ENCODE measurements around the gene IPO11.

Gene IPO11

DNA sequence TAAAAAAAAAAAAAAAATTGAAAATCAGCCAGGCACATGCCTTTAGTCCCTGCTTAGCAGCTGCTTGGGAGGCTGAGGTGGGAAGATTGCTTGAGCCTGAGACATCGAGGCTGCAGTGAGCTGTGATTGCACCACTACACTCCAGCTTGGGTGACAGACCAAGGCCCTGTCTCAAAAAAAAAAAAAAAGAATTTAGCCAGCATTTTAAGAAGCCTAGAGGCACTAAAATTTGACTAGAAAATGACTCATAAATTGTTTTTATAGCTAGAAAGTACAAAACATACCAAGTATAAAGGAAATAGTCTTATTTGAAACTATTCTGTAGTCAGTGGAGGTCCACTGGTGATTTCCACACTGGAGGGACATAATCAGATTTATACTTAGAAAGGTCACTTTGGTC, 183.5 kb downstream of the IPO11 start:
- Histone ChIP-seq H3K79me2 (ENCODE audit: insufficient read depth, low read depth) (no peaks in the 10 kb centered on the region), H3K27ac (no peak overlapping the region), H3K4me2 (no peak overlapping the region), H3K36me3 (ENCODE audit: insufficient read depth) (0 out of 2 replicates have a peak, but pooled peaks cover 6% of the 10 kb centered on the region), H3K4me1 (ENCODE audit: low read depth, poor library complexity, severe bottlenecking) (peaks cover 3% of the 10 kb centered on the region), H2AFZ (ENCODE audit: low read depth) (no peak overlapping the region), H3K9ac (no peak overlapping the region), H4K20me1 (ENCODE audit: insufficient read depth) (no peaks in the 10 kb centered on the region), H3K27me3 (ENCODE audit: insufficient read depth, low read depth) (no peaks in the 10 kb centered on the region), H3K4me3 (IDR thresholded peaks at IDR 0.05; ENCODE audit: insufficient read depth, low read depth, low read length) (no peak overlapping the region)
- TF ChIP-seq, protein P1, sequence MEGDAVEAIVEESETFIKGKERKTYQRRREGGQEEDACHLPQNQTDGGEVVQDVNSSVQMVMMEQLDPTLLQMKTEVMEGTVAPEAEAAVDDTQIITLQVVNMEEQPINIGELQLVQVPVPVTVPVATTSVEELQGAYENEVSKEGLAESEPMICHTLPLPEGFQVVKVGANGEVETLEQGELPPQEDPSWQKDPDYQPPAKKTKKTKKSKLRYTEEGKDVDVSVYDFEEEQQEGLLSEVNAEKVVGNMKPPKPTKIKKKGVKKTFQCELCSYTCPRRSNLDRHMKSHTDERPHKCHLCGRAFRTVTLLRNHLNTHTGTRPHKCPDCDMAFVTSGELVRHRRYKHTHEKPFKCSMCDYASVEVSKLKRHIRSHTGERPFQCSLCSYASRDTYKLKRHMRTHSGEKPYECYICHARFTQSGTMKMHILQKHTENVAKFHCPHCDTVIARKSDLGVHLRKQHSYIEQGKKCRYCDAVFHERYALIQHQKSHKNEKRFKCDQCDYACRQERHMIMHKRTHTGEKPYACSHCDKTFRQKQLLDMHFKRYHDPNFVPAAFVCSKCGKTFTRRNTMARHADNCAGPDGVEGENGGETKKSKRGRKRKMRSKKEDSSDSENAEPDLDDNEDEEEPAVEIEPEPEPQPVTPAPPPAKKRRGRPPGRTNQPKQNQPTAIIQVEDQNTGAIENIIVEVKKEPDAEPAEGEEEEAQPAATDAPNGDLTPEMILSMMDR (conservative IDR thresholded peaks at IDR 0.05; ENCODE audit: low read depth, low read length), result no peak

DNA sequence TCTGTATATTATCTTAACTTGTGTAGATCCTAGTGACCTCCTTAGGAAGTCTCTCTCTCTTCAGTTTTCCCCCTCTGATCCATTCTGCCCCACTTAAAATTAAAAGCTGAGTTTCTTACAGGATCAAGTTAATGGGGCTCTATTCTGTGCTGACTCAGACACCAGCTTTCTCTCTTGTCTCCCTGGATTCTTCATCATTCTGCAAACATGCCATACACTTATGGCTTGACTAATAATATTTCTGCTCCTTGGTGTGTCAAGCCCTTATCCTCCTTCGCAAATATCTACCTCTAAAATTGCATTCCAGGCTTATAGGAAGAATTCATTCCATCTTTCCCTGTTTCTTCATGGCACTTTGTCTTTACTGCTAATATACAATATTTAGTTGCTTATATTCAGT, 184.1 kb downstream of the IPO11 start:
- Histone ChIP-seq H3K27ac (no peak overlapping the region), H3K4me3 (IDR thresholded peaks at IDR 0.05; ENCODE audit: insufficient read depth, low read depth, low read length) (no peak overlapping the region), H3K79me2 (ENCODE audit: insufficient read depth, low read depth) (no peaks in the 10 kb centered on the region), H3K4me1 (ENCODE audit: low read depth, poor library complexity, severe bottlenecking) (peaks cover 3% of the 10 kb centered on the region), H3K36me3 (ENCODE audit: insufficient read depth) (0 out of 2 replicates have a peak, but pooled peaks cover 6% of the 10 kb centered on the region), H3K27me3 (ENCODE audit: insufficient read depth, low read depth) (no peaks in the 10 kb centered on the region), H3K4me2 (no peak overlapping the region), H3K9ac (no peak overlapping the region), H2AFZ (ENCODE audit: low read depth) (no peak overlapping the region), H4K20me1 (ENCODE audit: insufficient read depth) (no peaks in the 10 kb centered on the region; the same call in 1 of the 2 replicates)
- TF ChIP-seq, protein P1 (conservative IDR thresholded peaks at IDR 0.05; ENCODE audit: low read depth, low read length), result no peak

DNA sequence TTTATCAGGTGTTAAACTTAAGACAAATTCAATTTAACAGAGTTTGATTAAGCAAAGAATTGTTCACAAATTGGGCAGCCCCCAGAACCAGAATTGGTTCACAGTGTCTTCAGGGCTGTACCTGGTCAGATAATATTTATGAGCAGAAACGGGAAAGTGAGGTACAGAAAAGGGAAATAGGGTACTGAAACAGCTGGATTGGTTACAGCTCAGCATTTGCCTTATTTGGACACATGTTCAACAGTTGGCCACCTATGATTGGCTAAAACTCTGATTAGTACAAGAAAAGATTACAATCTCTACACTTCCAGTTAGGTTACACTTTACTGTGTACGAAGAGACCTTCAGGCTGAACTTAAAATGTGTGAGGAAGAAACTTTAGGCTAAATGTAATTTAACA, 184.8 kb downstream of the IPO11 start:
- H3K4me3 ChIP-seq (IDR thresholded peaks at IDR 0.05; ENCODE audit: insufficient read depth, low read depth, low read length), result no peak overlapping the region
- H4K20me1 ChIP-seq (ENCODE audit: insufficient read depth), result no peaks in the 10 kb centered on the region; the same call in 1 of the 2 replicates
- no peaks in the 10 kb centered on the region for H3K79me2 ChIP-seq (ENCODE audit: insufficient read depth, low read depth)
- H3K9ac ChIP-seq, result no peak overlapping the region
- TF ChIP-seq, protein P1 (conservative IDR thresholded peaks at IDR 0.05; ENCODE audit: low read depth, low read length), result no peak
- no peak overlapping the region for H3K4me2 ChIP-seq
- H3K27ac ChIP-seq, result no peak overlapping the region
- H3K27me3 ChIP-seq (ENCODE audit: insufficient read depth, low read depth), result no peaks in the 10 kb centered on the region
- no peak overlapping the region for H2AFZ ChIP-seq (ENCODE audit: low read depth)
- no peaks in the 10 kb centered on the region for H3K36me3 ChIP-seq (ENCODE audit: insufficient read depth)
- peaks cover 3% of the 10 kb centered on the region for H3K4me1 ChIP-seq (ENCODE audit: low read depth, poor library complexity, severe bottlenecking)

DNA sequence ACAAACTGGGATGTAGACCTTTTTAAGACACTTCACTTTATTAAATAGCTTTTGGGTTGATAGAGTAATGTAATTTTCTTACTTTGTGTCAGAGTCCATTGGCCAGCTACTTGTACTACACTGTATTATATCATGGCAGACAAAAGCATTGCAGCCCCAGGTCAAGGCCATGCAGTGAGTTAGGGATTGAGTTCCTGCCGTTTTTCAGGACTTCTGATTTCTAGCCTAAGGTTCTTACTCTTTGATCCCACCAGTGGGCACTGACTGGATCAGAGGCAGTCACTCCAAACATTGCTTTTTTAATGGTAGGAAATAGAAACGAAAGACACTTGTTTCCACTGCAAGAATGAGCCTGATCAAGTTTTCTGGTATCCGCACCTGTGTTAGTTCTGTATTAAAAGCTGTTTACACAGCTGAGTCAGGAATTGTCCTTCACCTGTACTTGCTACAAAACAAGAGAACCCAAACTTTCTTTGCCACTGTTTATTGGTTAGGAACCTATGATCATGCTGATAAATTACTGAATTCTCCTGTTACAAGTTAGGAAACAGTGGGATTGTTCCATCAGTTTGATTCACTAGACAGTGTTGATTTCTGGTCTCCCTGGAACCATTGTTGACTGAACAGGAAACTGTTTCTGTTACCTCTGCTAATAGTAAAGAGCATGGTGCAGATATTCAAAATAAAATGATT, 188.1 kb downstream of the IPO11 start:
- no peaks in the 10 kb centered on the region; the same call in 1 of the 2 replicates for H4K20me1 ChIP-seq (ENCODE audit: insufficient read depth)
- H3K27ac ChIP-seq, result no peak overlapping the region
- H3K9ac ChIP-seq, result no peak overlapping the region
- TF ChIP-seq, protein P1 (conservative IDR thresholded peaks at IDR 0.05; ENCODE audit: low read depth, low read length), result no peak
- no peak overlapping the region for H3K4me3 ChIP-seq (IDR thresholded peaks at IDR 0.05; ENCODE audit: insufficient read depth, low read depth, low read length)
- H2AFZ ChIP-seq (ENCODE audit: low read depth), result no peak overlapping the region
- H3K27me3 ChIP-seq (ENCODE audit: insufficient read depth, low read depth), result no peaks in the 10 kb centered on the region
- no peaks in the 10 kb centered on the region for H3K4me1 ChIP-seq (ENCODE audit: low read depth, poor library complexity, severe bottlenecking)
- no peaks in the 10 kb centered on the region for H3K36me3 ChIP-seq (ENCODE audit: insufficient read depth)
- no peak overlapping the region for H3K4me2 ChIP-seq
- H3K79me2 ChIP-seq (ENCODE audit: insufficient read depth, low read depth), result no peaks in the 10 kb centered on the region
